Urinary bladder (tissue), 4 donors: Measurements from ENCODE around the gene UPK1B. TPM values are rescaled to one million over a fixed set of nuclear protein-coding genes. Genes with fewer than 3 reads are reported as not detected.
"Not testable (repeated sequence)": the region's sequence is repeated elsewhere in the genome, so short reads cannot be mapped to it uniquely, and the experiment has no call there.

Experiments used
- DNase-seq: peaks from one replicate; pipeline ENCODE4 v3.0.0-alpha.2; 2015; ENCODE audit errors: extremely low spot score
- H3K27ac ChIP-seq: one replicate; pipeline ENCODE4 v1.5.1; 2013; ENCODE audit warnings: low read depth, mild to moderate bottlenecking, moderate library complexity
- H3K36me3 ChIP-seq: one replicate; pipeline ENCODE4 v1.6.1; 2013; ENCODE audit warnings: mild to moderate bottlenecking, moderate library complexity; ENCODE audit not compliant: insufficient read depth
- H3K4me1 ChIP-seq: one replicate; pipeline ENCODE4 v1.6.1; 2013; ENCODE audit warnings: mild to moderate bottlenecking, moderate library complexity; ENCODE audit not compliant: insufficient read depth
- H3K4me3 ChIP-seq: one replicate; pipeline ENCODE4 v1.5.1; 2013; ENCODE audit warnings: low read depth, low read length
- WGBS: extraction: QIAGEN DNeasy Blood & Tissue Kit; methylation state at CpG from one replicate; pipeline ENCODE4 v1.1.7; 2013; 5-methylcytosine and 5-hydroxymethylcytosine counted together
- polyA plus RNA-seq: library from polyadenylated mRNA; stranded (reverse); fragments of 200-250 nt; gene quantifications from one replicate; pipeline ENCODE4 v1.2.3, GENCODE V29; 2013
- total RNA-seq: library from RNA; depleted of rRNA; stranded (reverse); fragments of >200 nt; gene quantifications from one replicate; pipeline ENCODE4 v1.2.3, GENCODE V29; 2014
- donor health status: healthy with polysubstance abuse.
- donor health status: healthy.

The UPK1B gene
- 141 TPM for total RNA-seq
- polyA plus RNA-seq = 19.5 TPM

DNA sequence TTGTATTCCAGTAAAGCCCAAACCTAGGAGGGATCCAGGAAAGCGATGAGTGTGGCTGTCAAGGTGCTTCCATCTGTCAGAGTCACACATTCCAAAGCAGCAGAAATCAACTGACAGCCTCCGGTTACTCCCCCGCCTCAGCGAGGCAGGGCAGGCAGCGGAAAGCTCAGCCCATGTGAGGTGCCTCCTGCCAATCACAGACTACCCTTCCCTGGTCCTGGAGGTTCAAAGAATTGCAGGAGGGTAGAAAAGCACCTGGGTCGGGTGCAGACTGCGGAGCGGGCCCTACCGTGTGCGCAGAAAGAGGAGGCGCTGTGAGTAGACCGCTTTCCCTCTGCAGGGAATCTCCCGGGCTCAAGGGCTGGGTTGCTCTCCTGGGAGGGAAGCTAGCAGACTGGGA, at the start of gene UPK1B:
Gene UPK1B (plus strand): TSS at position 274 of the 400 bp plus-strand sequence. CDS start 13,144 bp downstream, outside the sequence.
- H3K36me3 ChIP-seq = no peaks in the 10 kb centered on the region
- no peak within 1 kb of the TSS for H3K4me3 ChIP-seq
- H3K27ac ChIP-seq = no peak within 1 kb of the TSS
- H3K4me1 ChIP-seq = no peaks in the 10 kb centered on the region
- DNase-seq = no peak
- WGBS = 27% methylated on average over 13 of the region's 13 CpGs

- H3K27ac ChIP-seq = no peak overlapping the region
- no peaks in the 10 kb centered on the region for H3K36me3 ChIP-seq
- WGBS = 89% methylated on average over 10 of the region's 10 CpGs
- H3K4me3 ChIP-seq = no peak overlapping the region
- H3K4me1 ChIP-seq = no peaks in the 10 kb centered on the region
- no peak for DNase-seq
These were observed 48.1 kb upstream of the UPK1B start for GRCh38 chr3:119125342-119125741.

- Histone ChIP-seq H3K4me1 (no peaks in the 10 kb centered on the region), H3K27ac (no peak overlapping the region), H3K36me3 (no peaks in the 10 kb centered on the region), H3K4me3 (no peak overlapping the region)
- 66% methylated on average over 17 of the region's 17 CpGs for WGBS
- no peak for DNase-seq
These were observed 47.5 kb upstream of the UPK1B start for GRCh38 chr3:119125742-119126504.

- H3K4me1 ChIP-seq, H3K36me3 ChIP-seq, DNase-seq, H3K27ac ChIP-seq, H3K4me3 ChIP-seq: not testable (repeated sequence)
- WGBS = 49% methylated on average over 7 of the region's 7 CpGs
These were observed 43.1 kb upstream of the UPK1B start for GRCh38 chr3:119130291-119130690.

DNA sequence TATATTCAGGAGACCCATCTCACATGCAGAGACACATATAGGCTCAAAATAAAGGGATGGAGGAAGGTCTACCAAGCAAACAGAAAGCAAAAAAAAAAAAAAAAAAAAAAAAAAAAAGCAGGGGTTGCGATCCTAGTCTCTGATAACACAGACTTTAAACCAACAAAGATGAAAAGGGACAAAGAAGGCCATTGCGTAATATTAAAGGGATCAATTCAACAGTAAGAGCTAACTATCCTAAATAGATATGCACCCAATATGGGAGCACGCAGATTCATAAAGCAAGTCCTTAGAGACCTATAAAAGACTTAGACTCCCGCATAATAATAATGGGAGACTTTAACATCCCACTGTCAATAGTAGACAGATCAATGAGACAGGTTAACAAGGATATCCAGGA, 41.1 kb upstream of the UPK1B start:
- not testable (repeated sequence) for H3K36me3 ChIP-seq, H3K4me1 ChIP-seq, H3K4me3 ChIP-seq, H3K27ac ChIP-seq, DNase-seq
- WGBS = 93% methylated on average over 4 of the region's 4 CpGs

- H3K36me3 ChIP-seq, H3K4me1 ChIP-seq, H3K4me3 ChIP-seq, H3K27ac ChIP-seq, DNase-seq: not testable (repeated sequence)
- WGBS = 78% methylated on average over 4 of the region's 4 CpGs
These were observed 34.0 kb upstream of the UPK1B start for GRCh38 chr3:119139360-119139759.

DNA sequence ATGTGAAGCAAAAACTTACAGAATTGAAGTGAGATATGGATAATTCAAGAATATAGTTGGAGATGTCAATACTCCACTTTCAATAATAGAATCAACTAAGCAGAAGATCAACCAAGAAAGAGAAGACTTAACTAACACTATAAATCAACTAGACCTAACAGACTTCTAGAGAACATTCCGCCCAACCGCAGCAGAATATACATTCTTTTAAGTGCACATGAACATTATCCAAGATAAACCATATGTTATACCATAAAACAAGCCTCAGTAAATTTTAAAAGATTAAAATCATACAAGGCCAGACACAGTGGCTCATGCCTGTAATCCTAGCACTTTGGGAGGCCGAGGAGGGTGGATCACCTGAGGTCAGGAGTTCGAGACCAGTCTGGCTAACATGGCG, 32.9 kb upstream of the UPK1B start:
- DNase-seq = no peak
- no peaks in the 10 kb centered on the region for H3K4me1 ChIP-seq
- no peak overlapping the region for H3K4me3 ChIP-seq
- 65% methylated on average over 5 of the region's 5 CpGs for WGBS
- H3K27ac ChIP-seq = no peak overlapping the region
- no peaks in the 10 kb centered on the region for H3K36me3 ChIP-seq

DNA sequence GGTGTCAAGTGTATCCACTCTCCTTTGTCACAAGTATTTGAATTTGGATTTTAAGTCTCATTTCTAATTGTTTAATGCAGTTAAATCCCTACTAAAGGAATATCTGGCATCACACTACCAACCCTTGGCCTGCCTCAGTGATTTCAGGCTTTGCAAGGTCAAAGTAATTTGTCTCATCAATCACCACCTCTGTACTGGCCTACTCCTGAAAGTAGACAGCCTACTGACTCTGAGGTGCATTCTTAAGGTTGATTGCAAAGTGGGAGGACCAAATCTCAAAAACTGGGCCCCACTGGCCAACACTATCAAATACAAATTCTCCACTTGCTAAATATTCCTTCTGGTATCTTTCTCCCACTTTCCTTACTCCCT, 28.3 kb upstream of the UPK1B start:
- H3K36me3 ChIP-seq = no peaks in the 10 kb centered on the region
- DNase-seq = no peak

GRCh38 chr3:119145500-119146167, 27.8 kb upstream of the UPK1B start, which contains the start of gene TEX55:
TSS of gene TEX55 (plus strand) at chr3:119146165. CDS start at chr3:119146190, 25 bp downstream.
- Histone ChIP-seq H3K27ac (no peak within 1 kb of the TSS), H3K4me3 (no peak within 1 kb of the TSS), H3K4me1 (no peaks in the 10 kb centered on the region), H3K36me3 (no peaks in the 10 kb centered on the region)
- WGBS = 82% methylated on average over 23 of the region's 23 CpGs
- no peak for DNase-seq

More for the DNA sequence above, 28.3 kb upstream of the UPK1B start:
- Histone ChIP-seq H3K4me1 (no peaks in the 10 kb centered on the region), H3K27ac (no peak overlapping the region), H3K4me3 (no peak overlapping the region)

DNA sequence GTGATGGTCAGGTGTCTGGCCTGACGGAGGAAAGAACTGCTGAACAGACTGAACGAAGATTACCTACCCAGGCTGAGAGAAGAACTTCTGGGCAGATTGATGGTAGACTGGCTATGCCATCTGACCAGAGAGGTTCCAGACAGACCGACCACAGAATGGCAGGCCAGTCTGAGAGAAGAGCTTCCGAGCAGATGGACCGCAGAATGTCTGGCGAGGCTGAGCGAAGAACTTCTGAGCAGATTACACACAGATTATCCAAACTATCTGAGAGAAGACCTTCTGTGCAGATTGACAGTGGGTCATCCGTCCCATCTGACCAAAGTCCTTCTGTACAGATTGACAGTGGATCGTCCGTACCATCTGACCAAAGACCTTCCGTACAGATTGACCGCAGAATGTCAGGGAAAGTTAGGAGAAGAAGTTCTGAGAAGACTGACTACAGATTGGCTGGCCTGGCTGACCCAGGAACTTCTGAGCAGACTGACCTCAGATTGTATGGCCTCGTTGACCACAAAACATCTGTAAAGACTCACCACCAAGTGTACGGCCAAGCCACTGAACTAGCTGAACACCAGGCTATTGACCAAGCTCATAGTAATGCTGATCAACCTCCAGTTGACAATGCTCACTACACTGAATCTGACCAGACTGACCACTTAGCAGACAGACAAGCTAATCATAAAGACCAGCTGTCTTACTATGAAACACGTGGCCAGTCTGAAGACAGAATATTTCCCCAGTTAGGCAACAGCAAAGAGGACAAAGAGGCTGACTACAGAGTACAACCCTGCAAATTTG, 26.6 kb upstream of the UPK1B start:
- no peak overlapping the region for H3K4me3 ChIP-seq
- WGBS = 89% methylated on average over 15 of the region's 15 CpGs
- H3K36me3 ChIP-seq = no peaks in the 10 kb centered on the region
- no peak for DNase-seq
- no peak overlapping the region for H3K27ac ChIP-seq
- no peaks in the 10 kb centered on the region for H3K4me1 ChIP-seq

DNA sequence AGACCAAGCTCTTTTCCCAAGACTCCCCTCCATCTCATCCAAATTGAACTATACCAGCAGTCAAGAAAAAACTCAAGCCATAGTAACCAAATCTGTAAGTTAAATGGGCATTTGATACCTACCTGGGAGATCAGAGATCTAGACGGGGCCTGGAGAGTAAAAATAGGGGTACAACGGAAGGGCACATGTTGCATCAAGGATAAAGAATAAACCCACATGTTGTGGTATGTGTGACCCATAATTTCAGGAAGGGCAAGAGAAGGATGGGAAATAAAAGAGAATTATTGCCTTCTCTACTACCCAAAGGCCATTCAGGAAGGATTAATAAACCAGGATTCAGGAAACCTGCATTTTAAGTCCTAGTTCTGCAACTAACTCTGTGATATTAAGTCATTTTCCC, 25.9 kb upstream of the UPK1B start:
- WGBS = 47% methylated on average over 2 of the region's 2 CpGs
- Histone ChIP-seq H3K27ac (no peak overlapping the region), H3K36me3 (no peaks in the 10 kb centered on the region), H3K4me1 (no peaks in the 10 kb centered on the region), H3K4me3 (no peak overlapping the region)
- no peak for DNase-seq

GRCh38 chr3:119148493-119149180, 24.8 kb upstream of the UPK1B start:
- Histone ChIP-seq H3K27ac (no peak overlapping the region), H3K4me3 (no peak overlapping the region), H3K36me3 (no peaks in the 10 kb centered on the region), H3K4me1 (no peaks in the 10 kb centered on the region)
- WGBS = 87% methylated on average over 2 of the region's 2 CpGs
- no peak for DNase-seq

DNA sequence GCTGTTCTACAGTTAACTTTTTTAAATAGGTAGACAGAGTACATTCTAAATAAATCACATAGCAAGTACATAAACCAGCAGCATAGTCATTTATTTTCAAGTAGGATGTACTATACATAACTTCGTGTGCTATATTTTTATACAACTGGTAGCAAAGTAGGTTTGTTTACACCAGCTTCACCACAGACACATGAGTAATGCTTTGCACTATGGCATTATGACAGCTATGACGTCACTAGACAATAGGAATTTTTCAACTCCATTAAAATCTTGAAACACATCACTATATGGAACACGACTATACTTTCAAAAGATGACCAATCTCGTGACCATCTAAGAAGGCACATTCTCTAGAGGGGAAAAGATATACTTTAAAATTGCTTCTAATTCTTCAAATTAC, 23.9 kb upstream of the UPK1B start:
- Histone ChIP-seq H3K4me1 (no peaks in the 10 kb centered on the region), H3K27ac (no peak overlapping the region), H3K36me3 (no peaks in the 10 kb centered on the region), H3K4me3 (no peak overlapping the region)
- 61% methylated on average over 4 of the region's 4 CpGs for WGBS
- no peak for DNase-seq
